Heart left ventricle (tissue), 13 donors: Measurements from ENCODE around the gene RAB10.

Experiments
- POLR2A ChIP-seq, 2 donors: fragments of 450-650 bp; IDR thresholded peaks; one replicate each; pipeline ENCODE4 v1.6.1; 2017; ENCODE audit warnings: antibody characterized with exemption in 2 of 2, mild to moderate bottlenecking in 2 of 2, moderate library complexity in 2 of 2
- TF ChIP-seq, protein P1 (sequence below), 12 donors: fragments of 200-600 bp; sonication (generic) in 4 of 12; IDR thresholded peaks; one replicate each; pipeline versions ENCODE4 v1.5.0 to v1.8.0; 2018 to 2022; ENCODE audit warnings: antibody characterized with exemption in 12 of 12, mild to moderate bottlenecking in 5 of 12
- donor health status: ischemic (EF 13 %, LVEDD 7.1; RV severe dilation, severe dysfunction).
- donor health status: DM: no; HTN: yes; CAD: no.
- donor health status: DM: no; HTN: no; CAD: no.
- donor health status: ischemic (EF 25% LVEDD 6.9; RV normal size, moderate dysfunction).
- donor health status: ischemic (EF 25% LVEDD 5.7; RV mildly dilated, moderate dysfunction).
- donor health status: ischemic (EF 35%, LVEDD 5.7; RV mildly dilated, moderate dysfunction).
- donor health status: nonischemic (EF 11% LVEDD 7.7; RV severe dilation, severe dysfunction).
- donor health status: DM: yes; HTN: yes; CAD: no.
- donor health status: PGD.
- donor health status: ischemic (EF 29% LVEDD 5.4; RV normal size, mild dysfunction).
- donor health status: nonischemic (EF 23%, LVEDD 6.1; RV moderate dilation, normal function).

GRCh38 chr2:26013668-26014067 lies 20.2 kb upstream of the RAB10 start:
- TF ChIP-seq, protein P1, sequence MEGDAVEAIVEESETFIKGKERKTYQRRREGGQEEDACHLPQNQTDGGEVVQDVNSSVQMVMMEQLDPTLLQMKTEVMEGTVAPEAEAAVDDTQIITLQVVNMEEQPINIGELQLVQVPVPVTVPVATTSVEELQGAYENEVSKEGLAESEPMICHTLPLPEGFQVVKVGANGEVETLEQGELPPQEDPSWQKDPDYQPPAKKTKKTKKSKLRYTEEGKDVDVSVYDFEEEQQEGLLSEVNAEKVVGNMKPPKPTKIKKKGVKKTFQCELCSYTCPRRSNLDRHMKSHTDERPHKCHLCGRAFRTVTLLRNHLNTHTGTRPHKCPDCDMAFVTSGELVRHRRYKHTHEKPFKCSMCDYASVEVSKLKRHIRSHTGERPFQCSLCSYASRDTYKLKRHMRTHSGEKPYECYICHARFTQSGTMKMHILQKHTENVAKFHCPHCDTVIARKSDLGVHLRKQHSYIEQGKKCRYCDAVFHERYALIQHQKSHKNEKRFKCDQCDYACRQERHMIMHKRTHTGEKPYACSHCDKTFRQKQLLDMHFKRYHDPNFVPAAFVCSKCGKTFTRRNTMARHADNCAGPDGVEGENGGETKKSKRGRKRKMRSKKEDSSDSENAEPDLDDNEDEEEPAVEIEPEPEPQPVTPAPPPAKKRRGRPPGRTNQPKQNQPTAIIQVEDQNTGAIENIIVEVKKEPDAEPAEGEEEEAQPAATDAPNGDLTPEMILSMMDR (IDR thresholded peaks at IDR 0.05) = no peak
- TF ChIP-seq POLR2A (IDR thresholded peaks at IDR 0.05) = no peak
